HG03196 (cell line): Measurements from ENCODE around the gene SUPT3H.
"Not testable (repeated sequence)": the region's sequence is repeated elsewhere in the genome, so short reads cannot be mapped to it uniquely, and the experiment has no call there.

Experiments
- ATAC-seq: cut with Tn5 transposase; IDR thresholded peaks from one replicate; pipeline ENCODE4 v1.9.1; 2021; ENCODE audit not compliant: unreplicated experiment

Gene SUPT3H

DNA sequence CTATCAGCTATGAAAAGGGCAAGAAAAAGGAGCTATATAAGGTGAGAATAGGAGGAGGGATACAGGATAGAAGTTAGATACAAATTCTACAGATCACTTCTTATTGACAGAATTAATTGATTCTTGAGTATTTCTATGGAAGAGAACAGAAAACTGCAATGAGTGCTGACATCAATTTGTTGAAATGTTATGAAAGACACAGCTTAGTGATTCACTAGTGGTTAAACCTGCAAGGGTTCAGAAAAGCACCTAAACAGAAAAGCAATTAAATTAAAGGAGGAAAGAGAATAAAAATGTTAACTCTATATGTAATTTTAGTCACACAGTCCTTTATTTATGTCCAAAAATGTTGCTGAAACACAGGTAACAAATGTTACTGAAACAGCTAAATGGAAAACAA, 304.0 kb downstream of the SUPT3H start:
- no peak for ATAC-seq

DNA sequence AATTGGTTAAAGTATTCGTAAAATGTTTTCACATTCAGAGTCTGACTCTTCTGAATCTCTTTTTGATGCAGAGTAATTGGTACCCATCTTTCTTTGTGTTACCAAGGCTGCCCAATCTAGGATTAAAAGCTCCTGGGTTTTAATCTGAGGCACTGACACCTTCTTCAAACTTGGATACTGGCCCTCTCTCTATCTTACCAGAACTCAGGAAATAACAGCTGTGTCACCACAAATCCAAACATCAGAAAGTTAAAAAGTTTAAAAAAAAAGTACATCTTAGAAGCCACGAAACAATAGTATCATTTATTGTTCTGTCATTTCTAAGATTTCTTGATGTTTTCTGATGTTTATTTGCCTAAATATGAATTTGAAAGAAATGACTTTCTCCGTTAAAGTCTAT, 305.1 kb downstream of the SUPT3H start:
- no peak for ATAC-seq

DNA sequence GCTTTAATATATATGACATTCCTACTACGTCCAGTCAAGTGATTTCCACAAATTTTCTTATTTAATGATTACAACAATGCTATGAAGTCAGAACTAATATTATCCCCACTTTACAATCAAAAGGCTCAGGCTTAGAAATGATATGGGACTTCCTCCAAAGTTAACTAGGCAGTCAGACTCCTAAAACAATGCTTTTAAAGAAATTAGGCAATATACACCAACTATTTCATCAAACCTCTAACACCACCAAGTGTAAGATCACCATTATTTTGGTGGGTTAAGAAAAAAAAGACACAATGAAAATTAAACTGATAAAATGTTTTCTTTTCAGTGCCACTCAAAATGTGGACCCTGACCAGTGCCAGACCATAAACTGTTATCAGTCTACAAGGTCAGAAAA, 305.7 kb downstream of the SUPT3H start:
- no peak for ATAC-seq

DNA sequence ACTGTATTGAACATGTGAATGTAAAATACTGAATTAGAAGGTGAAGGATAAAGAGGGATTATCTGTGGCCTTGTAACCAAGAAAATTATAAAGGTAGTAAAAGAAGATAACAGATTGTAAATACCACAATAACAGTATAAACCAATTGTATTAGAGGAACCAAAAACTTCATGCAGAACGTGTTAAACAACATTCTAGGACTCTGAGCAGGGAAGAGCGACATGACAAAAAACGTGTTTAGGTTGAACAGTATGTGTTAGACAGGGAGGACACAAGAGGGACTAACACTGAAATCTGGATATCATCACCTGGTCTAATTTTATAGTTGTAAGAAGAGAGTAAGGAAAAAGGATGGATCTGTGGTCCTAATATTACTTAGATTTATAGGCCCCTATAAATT, 308.6 kb downstream of the SUPT3H start:
- no peak for ATAC-seq

DNA sequence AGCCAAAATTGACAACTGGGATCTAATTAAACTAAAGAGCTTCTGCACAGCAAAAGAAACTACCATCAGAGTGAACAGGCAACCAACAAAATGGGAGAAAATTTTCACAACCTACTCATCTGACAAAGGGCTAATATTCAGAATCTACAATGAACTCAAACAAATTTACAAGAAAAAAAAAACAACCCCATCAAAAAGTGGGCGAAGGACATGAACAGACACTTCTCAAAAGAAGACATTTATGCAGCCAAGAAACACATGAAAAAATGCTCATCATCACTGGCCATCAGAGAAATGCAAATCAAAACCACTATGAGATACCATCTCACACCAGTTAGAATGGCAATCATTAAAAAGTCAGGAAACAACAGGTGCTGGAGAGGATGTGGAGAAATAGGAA, 310.3 kb downstream of the SUPT3H start:
- ATAC-seq = not testable (repeated sequence)

DNA sequence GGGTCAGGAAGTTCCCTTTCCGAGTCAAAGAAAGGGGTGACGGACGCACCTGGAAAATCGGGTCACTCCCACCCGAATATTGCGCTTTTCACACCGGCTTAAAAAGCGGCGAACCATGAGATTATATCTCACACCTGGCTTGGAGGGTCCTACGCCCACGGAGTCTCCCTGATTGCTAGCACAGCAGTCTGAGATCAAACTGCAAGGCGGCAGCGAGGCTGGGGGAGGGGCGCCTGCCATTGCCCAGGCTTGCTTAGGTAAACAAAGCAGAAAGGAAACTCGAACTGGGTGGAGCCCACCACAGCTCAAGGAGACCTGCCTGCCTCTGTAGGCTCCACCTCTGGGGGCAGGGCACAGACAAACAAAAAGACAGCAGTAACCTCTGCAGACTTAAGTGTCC, 315.1 kb downstream of the SUPT3H start:
- not testable (repeated sequence) for ATAC-seq

DNA sequence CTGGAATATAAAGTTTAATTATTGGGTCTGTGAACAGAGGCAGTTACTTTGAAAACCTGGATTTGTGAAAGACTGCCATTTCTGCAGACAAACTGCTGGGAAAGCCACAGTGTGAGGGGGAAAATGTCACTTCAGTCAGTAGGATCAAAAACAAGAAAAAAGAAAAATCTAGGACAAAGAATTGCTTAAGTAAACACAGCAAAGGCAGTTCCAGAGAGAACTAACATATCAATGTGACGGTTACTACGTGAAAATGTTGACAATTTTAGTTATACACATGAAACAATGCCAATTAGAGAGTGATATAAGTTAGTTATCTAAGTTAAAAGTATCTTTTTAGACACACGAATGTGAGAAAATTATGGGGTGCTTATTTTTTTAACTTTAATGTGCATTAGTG, 320.0 kb downstream of the SUPT3H start:
- ATAC-seq = no peak

DNA sequence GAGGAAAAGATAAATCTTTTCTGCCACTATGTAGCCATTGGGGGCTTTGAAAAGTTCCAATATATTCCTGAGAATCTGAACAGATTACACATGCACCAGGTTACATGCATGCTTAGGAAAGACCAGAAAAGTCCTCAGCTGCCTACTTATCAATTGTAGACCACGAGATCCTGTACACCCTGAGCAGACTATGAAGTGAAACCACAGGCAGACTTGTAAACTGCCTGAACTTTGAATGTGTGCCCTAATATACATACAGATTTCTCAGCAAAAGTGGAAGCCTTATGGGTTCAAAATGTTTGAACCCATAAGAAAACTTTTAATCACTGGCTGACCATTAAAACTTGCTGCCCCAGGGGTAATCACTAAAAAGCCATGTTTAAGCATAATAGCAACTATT, 323.1 kb downstream of the SUPT3H start:
- ATAC-seq = no peak

DNA sequence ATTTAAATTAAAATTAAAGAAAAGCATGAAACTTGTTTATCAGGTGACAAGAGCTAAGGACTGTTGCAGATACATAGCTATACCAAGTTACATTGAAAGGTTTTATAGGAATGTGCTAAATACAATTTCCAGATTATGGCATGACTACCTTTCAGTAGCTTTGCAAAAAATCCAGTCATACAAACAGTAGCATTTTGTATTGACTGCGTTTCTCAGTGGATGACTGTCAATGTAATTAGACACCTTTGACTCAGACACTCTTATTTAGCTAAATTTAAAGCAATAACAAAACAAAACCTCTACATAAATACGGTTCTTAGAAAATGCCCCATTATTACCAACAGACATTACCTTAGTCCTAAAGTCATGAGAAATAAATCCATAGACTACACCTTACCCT, 325.4 kb downstream of the SUPT3H start:
- ATAC-seq = no peak

DNA sequence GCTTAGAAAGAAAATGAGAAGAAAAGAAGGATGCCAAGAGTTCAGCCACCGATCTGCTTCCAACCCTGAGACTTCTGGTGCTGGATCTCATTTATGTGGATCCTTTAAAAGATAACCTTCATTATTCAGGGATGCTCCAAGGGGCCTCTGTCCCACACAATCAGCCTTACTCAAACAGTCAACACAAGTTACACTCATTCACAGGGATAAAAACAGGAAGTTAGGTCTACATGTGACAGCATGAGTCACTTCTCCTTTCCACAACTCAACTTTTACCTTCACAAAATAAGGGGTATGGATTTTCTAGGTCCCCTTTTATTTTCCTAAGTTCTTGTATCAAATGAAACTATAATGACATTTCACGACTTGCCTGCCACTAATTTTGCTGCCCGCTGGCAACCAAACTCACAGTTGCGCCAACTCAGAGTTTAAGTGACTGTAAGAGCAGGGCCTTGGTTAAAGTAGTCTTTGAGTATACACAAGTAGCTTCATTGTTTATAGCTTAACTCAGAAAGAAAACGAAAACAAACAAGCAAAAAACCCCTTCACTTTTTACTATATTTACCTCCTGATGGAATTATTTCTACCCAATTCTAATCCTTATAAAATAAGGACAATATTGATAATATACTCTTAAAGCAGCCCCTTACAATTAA, 328.4 kb downstream of the SUPT3H start:
- no peak for ATAC-seq

DNA sequence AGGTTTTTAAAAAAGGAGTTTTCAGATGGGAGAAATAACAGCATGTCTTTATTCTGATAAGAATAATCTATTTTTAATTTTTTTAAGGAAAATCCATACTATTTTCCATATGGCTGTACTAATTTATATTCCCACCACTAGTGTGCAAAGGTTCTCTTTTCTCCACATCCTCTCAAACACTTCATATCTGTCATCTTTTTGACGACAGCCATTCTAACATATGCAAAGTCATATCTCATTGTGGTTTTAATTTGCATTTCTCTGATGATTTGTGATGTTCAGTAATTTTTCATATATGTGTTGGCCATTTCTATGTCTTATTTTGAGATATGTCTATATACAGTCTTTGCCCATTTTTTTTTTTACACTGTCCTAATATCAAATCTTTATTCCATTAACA, 330.2 kb downstream of the SUPT3H start:
- no peak for ATAC-seq

DNA sequence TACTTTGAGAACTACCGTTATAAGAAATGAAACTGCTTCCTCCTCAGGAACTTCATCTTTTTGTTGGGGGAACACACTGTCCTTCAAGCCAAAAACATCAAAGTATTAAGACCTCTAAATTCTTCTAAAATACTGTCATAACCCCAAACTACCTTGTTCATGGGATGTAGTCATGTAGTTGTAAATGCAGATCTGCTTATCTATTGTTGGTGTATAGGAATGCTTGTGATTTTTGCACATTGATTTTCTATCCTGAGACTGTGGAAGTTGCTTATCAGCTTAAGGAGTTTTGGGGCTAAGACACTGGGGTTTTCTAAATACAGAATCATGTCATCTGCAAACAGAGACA, 332.5 kb downstream of the SUPT3H start:
- no peak for ATAC-seq

DNA sequence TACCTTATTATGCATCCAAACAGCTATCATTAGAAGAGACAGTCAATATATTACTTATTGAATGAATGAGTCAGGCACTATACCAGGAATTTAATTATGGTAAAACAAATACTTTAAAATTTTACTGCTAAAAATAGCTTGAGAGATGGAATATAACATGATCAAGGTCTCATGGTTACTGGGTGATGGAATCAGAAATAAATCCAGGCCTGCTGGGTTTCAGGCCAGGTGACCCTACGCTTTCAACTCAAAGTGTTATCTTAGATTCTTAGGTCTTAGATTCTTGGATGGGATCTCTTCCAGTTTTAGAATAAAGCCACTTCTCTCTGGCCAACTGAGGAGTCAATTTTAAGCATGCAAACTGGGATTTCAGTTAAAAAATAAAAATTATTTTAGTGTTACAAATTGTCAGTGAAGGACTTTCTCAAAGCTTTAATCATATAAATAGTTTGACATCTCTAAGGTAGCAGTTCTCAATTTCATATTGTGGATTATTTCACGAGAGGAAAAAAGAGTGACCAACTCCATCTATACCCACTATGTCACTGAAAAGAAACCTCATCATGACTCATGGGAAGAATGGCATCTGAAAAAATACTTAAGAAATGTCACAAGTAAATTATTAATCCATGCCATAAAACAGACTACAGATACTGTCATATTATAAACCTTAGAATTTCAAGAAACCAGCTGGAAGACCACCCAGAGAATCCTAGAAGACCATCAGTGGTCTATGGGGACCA, 333.1 kb downstream of the SUPT3H start:
- ATAC-seq = no peak

DNA sequence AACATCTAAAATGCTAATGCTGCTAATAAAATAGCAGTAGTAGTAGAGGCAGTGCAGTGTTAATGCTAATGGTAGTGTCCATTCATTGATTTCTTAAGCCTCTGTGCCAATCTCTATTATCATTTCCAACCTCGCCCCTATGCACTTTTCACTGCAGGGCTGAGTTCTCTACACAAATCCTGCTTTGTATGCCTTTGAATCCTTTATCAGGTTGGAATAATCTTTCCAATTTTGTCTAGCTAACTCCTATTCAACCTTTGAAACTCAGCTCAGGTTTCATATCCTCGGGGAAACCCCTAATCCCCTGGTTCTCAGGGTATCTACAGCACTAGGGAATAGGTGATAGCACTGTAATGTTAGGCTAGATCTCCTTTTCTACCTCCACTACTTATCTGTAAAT, 333.6 kb downstream of the SUPT3H start:
- no peak for ATAC-seq

DNA sequence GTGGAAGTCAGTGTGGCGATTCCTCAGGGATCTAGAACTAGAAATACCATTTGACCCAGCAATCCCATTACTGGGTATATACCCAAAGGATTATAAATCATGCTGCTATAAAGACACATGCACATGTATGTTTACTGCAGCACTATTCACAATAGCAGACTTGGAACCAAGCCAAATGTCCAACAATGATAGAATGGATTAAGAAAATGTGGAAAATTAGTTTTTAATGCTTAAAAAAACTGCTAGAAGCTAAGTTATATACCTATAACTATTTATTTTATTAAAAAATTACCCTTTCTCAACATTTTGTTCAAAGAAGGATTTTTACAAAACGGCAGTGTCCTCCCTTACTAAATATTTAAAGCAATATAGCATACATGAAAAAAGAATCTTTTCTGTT, 335.1 kb downstream of the SUPT3H start:
- ATAC-seq = not testable (repeated sequence)

DNA sequence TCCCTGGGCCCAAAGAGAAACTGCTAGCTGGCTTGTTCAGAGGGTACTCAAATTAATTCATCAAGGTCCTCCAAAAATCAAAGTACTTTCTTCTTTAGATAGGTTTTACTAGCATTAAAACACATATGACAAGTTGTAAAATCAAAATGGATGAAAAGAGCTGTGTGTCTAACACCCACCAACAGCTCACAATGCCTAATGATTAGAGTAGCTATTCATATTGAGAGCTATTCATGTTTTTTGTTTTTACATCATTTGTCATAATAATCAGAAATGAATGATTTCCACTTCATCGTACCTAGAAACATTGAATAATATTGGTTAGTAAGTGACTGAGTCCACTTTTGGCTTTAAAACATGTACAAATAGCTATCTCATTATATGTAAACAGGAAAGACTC, 339.5 kb downstream of the SUPT3H start:
- ATAC-seq = no peak

DNA sequence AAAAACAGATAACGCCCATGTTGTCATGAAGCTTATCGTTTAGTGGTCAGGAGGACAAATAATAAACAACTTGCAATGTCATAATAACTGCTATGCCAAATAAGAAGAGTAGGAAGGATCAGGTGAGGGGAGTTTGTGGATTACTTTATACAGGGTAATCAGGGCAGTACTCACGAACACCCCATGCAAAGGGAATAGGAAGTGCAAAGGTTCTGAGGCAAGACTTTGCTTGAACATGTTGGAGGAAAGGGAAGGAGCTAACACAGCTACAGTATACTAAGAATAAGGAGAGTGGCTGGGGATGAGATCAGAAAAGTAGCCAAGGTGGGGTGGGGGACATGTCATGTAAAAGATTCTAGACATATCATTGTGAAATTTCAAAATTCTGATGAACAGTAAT, 341.6 kb downstream of the SUPT3H start:
- ATAC-seq = no peak

DNA sequence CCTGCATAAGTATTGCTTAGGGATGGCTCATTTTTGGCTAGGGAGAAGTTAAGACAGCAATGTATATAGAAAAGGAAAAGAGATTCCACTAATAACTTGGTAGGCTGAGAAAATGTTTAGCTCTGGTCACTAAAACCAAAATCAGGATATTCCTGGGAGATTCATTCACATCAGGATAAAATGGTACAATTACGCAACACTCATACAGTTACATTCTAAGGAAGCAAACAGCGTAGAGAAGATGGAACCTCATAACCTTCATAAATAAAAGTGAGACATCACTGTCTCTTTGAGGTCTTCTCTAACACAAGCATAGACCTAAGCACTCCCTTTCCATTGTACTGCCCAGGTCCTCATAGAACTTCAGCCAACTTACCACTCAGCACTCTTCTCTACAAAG, 345.3 kb downstream of the SUPT3H start:
- no peak for ATAC-seq

DNA sequence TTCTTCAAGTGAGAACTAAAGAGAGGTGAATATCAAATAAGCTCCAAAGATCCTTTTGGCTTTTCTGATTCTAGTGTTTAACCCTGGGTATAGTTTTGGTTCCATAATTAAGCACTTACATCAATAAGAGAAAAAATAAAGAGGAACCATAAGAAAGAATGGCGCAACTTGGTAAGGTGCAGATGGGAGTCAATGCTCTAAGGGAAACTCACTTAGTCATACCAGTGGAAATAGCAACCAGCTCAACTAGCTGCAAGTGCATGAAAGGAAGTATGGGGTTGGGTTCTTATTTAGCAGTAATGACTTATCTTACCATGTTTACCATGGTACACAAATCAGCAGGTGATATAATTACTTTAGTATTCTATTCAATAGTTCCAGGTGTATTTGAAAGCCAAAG, 346.1 kb downstream of the SUPT3H start:
- no peak for ATAC-seq

DNA sequence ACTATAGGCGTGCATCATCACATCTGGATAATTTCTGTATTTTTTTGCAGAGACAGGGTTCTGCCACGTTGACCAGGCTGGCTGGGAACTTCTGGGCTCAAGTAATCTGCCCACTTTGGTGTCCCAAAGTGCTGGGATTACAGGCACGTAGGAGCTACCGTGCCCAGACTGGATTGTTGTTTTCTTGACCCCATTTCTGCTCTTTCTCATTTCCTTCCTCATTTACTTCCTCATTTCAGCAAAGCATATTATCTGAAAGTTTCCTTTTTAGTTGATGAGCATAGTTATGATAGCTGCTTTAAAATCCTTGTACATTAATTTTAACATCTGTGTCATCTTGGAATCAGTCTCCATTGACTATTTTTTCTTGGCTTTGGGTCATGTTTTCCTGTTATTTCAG, 350.6 kb downstream of the SUPT3H start:
- no peak for ATAC-seq

DNA sequence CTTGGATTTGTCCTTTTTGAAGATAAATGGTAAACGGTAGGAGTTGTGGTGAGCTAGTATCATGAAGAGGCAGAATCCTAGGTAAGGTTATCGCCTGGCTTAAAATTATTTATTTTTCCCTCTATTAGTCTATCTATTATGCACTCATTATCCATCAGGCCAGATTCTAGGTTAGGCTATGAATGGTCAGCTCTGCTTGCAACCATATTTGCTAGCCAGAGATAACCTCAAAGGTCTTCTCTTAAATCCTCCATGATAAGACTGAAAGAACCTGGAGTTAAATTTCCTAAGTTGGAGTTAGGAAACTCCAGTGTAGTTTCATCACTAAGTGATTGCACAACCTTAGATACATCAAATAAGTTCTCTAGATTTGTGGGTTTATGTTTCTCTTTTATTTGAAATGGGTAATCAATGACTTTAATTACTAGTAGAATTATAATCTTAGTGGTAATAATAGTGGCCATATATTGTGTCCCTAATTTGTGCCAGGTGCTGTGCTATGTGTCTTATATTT, 351.7 kb downstream of the SUPT3H start:
- ATAC-seq = no peak

DNA sequence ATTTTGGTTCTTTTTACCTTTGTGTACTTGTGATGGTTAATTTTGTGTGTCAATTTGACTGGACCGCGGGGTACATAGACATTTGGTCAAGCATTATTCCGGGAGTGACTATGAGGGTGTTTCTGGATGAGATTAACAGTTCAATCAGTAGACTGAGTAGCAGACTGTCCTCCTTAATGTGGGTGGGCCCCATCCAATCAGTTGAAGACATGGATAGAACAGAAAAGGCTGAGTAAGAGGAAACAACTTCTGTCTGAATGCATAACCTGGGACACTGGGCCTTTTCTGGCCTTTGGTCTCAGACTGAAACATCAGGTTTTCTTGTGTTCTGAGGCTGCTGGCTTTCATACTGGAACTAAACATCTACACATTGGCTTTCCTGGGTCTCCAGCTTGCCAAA, 353.1 kb downstream of the SUPT3H start:
- no peak for ATAC-seq

DNA sequence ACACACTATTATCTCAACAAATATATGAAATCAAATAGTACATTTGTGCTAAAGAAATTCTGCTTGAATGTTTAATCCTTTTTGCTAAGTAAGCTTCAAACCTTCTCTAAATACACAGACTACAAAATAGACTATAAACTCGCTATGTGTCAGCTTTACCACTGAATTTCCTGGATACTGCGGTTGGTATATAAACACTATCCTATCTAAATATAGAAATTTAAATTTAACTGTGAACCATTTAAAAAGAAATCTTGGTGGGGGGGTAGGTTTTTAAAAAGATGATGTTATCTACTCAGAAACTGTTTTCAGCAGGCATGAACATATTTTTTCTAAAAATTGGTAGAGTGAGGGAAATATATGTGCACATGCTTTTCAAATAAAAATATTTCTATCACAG, 356.1 kb downstream of the SUPT3H start:
- no peak for ATAC-seq
